ENCODE measurements around the gene AKAP11.

AKAP11 gene

DNA sequence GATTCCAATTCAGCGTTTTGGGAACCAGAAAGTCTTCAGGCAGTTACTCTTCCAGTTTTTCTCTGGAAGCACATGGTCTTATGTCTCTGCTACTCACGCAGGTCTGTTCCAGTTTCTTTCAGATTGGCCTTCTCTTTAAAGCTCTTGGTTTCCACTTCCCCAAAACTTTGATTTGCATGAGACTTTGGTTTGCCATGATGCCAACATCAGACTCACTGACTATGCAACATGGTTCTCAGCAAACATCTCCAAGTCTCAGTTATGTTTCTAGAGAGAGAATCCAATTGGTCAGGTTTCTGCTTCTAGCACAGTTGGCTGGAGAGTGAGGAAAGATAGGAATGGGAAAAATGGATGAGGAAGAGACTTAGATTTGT, 3.1 kb downstream of the AKAP11 start:
- no peak for DNase-seq (ENCODE audit: low read depth)

DNA sequence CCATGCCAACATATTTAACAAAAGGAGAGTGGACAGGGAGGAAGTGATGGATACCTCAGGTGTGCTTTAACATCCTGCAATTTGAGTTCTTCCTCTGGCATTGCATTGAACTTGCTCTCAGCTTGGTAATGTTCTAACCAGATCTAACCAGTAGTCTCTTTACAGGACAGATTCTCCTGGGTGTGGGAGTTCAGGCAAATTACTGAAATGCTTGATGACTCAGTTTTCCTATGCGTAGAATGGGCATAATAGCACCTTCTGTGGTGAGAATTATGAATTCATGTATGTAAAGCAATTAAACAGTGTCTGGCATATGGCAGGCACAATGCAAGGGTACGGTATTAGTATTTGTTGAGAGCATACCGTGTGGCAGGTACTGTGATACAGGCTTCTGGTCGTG, 3.6 kb downstream of the AKAP11 start:
- no peak for DNase-seq (ENCODE audit: low read depth)

DNA sequence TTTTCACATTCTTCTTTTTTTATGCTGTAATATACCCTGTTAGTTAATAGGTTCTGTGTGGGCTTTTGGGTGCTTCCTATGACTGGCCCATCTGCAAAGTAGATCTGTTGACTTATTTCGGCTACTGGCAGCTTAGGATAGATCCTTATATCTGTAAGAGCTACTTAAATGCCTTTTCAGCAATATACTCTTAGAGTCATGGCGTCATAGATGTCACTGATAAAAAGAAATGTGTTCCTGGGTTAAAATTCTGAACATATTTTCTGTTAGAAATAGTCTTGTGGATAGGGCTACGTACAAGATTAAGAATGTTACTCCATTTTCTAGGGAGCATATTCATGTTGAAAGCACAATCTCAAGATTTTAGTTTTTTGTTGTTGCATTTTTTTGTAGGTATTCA, 4.7 kb downstream of the AKAP11 start:
- no peak for DNase-seq (ENCODE audit: low read depth)

DNA sequence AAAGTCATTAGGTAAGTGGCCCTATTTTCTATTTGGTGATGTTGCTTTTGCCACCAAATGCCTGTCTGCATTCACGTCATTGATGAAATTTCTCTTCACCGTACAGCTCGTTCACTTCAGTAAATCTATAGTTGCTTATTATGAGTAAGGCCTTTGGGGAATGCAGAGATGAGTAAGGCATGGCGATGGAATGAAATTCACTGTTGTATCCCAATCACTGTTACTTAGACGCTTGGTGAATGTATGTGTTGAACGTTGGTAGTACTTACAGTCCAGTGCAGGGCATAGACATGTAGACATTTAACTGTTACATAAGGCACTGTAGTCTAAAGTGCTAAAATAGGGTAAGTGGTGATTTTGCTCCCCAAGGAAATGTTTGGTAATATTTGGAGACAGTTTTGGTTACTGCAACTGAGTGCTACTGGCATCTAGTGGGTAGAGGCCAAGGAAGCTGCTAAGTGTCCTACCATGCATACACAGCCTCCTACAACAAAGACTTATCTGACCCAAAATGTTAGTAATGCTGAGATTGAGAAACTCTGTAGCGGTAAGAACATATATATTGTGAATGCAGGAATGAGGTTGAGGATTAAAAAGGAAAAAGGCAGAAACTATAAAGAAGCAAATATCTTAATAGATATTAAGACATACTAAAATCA, 5.8 kb downstream of the AKAP11 start:
- no peak for DNase-seq (ENCODE audit: low read depth)

DNA sequence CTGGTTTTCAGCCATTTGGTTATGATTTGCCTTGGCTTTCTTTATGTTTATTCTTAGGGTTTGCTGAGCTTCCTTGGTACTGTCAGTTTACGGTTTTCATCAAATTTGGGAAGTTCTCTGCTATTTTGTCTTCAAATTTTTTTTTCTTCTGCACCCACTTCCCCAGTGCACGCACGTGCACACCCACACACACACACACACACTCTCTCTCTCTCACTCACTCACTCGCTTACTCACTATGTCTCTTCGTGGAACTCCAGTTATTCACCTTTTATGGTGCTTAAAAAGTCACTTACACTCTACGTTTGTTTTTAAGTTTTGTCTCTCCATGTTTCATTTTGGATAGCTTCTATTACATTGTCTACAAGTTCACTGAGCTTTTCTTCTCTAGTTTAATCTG, 7.1 kb downstream of the AKAP11 start:
- no peak for DNase-seq (ENCODE audit: low read depth)

DNA sequence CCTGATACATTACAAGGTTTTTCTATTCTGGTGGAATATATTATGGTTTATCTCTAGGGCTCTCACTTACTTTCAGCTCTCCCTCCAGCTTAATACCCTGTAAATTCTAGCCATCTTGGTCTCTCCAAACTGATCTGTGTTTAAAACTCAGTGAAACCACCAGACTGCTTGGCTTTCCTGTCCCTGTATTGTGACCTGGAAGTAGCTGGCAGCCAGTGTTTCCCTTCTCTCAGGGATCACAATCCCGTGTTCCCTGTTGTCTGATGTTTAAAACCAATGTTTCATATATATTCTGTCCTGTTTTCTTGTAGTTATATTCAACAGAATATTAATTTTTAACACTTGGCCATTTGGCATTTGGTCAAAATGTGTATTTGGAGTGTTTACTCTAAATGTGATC, 8.0 kb downstream of the AKAP11 start:
- no peak for DNase-seq (ENCODE audit: low read depth)

DNA sequence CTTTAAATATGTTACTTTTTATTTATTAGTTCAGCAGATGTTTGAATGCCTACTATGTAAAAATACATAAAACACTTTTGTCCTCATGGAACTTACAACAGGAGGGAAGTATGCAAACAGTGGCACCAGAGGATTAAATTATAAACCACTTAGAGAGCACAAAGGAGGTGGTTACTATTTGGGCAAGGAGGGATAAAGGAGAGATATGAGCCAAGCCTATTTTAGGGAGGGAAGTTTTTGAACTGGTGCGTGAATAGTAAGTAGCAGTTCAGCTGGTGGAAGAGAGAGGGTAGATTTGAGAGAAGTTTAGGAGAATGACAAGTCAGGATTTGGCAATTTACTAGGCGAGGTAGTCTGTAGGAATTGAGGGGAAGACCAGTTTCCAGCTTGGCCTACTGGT, 8.6 kb downstream of the AKAP11 start:
- DNase-seq (ENCODE audit: low read depth) = no peak

DNA sequence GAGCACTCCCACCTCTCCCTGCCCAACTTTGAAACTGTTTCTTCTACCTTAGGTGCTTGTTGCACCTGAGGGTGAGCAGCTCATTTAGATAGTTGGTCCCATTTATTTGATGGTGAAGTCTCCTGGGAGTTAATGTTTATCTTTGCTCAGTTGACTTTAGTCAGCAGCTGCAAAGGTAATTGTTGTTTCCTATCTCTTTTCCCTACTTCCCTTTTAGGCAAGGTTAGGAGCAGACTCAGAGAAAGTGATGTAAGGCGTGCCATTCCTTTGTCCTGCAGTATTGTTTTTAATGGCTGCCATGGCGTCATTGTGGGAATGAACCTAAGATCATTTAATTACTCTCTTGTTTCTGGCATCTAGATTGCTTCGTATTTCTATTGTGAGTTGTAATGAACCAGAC, 11.6 kb downstream of the AKAP11 start:
- DNase-seq (ENCODE audit: low read depth) = no peak

DNA sequence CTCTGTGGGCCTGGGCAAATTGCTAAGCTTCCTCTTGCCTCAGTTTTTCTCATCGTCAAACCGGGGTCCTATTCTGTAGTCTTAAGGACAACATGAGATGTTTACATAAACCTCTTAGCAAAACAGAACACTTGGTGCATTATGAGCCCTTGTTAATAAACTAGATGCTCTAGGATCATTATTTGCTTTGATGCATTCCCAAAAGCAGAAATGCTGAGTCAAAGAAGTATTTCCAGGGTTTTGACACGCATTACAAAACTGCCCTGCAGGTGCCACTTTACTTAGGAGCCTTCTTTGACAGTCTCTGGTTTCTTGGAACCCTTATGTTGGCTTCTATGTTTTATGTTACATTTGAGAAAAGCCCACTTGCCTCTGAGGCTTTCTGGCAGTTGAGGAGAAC, 12.1 kb downstream of the AKAP11 start:
- no peak for DNase-seq (ENCODE audit: low read depth)

DNA sequence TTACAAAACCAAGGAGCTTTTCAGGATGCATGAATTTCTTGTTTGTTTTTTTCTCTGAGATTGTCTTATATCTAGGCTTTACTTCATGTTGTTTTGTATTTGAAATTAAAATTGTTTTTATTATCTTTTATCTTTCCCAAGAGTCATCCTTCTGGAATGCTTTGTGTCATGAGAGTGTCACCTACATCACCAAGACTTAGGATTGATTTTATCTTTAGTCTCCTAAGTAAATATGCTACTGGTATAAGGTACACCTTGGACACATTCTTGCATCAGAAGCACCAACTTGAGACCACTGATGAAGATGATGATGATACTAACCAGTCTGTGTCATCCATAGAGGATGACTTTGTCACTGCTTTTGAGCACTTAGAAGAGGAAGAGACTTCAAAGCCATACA, 26.4 kb downstream of the AKAP11 start:
- no peak for DNase-seq (ENCODE audit: low read depth)

DNA sequence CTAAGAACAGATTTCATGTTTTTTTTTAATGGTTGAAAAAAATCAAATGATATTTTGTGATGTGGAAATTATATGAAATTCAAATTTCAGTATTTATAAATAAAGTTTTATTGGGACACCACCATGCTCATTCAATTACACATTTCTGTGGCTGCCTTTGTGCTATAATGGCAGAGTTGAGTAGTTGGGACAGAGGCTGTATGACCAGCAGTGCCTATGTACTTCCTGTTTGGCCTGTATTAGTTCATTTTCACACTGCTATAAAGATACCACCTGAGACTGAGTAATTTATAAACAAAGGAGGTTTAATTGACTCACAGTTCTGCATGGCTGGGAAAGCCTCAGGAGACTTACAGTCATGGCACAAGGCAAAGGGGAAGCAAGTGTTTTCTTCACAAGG, 33.6 kb downstream of the AKAP11 start:
- no peak for DNase-seq (ENCODE audit: low read depth)

DNA sequence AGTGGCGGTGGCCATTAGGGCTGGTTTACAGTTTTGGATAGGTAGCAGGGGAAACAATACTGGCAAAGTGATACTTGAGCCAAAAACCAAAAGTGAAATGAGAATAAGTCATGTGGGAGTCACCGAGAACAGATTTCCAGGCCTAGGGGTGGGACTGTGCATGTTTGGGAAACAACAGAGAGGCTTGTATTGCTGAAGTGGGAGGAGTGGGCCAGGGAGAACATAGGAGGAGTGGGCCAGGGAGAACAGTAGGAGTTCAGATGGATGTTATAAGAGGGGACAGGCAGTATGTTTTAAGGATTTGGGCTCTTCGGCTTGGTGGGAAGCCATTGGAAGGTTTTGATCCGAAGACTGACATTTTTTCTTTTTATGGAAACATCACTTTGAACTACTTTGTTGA, 35.5 kb downstream of the AKAP11 start:
- DNase-seq (ENCODE audit: low read depth) = no peak

DNA sequence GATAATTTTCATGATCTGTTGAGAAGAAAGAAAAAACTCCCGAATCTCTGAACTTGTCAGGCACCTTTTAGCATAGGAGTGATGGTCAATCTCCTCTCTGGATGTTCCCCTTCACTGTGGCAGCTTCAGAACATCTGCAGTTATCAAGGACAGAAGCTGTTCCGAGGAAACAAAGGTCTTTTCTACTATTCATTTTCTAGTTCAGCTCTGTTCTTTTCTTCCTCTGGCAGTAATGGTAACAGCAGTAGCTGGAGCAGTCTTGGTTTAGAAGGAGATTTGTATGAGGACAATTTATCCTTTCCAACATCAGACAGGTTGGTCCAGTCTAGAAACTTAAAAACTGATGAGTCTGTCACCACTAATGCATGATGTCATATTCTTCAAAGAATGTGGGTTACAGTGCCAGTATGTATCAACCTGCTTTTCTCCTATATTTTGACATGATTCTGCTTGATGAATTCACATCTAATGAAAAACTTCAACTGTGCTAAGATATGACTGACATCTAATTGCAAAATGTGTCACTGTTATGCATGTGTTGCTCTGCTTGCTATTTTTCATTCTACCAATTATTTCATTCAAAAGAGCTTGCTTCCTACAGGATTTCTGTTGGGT, 41.0 kb downstream of the AKAP11 start:
- DNase-seq (ENCODE audit: low read depth) = no peak

DNA sequence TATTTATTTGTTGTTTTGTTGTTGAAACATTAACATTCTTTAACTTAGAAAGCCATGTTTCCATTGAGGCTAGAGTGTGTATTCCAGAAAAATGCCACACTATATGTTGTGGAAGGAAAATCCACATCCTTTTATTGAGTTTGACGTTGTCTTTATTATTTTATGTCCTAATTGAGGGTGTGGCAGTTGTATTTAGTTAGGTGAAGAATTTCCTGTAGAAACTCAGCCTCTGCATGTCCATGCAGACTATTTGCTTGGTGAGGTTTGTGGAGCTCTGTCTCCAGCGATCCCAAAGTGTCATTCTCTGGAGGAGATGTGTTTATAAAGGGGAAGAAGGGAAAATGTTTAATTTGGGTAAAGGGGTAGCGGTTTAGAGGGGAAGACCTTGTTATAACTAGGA, 46.6 kb downstream of the AKAP11 start:
- DNase-seq (ENCODE audit: low read depth) = no peak

DNA sequence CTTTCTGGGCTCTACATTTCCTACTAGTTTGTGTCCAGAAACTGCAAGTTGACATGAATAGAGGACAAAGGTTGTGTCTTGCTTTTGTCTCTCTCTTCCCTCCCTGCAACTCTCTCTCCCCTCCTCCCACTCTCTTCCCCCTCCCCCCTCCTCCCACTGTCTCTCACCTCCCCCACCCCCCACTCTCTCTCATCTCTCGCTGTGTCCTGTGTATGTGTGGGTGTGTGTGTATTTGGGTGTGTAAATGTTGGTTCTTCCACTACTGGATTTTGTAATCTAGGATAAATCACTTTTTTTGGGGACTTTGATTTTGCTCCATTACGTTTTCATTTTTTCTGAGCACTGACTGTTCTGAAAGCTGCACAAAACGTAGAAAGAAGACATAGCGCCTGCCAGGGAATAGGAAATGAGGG, 48.4 kb downstream of the AKAP11 start:
- no peak for DNase-seq (ENCODE audit: low read depth)

DNA sequence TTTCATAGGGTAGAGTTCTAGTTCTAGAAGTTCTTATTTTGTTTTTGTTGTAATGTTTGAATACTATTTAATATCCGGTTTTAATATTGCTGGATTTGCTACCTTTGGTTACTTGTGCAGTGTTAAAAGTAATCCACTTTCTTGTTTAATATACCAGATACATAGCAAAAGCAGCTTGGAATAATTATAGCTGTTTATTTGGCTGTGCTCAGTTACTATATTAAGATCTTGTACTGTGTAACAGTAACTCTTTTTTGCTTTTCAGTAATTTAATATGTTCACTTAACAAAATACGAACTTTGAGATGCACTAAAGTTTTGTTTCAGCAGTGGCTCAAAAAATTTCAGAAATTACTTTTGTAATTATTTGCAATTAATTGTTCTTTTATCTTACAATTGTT, 50.9 kb downstream of the AKAP11 start:
- DNase-seq (ENCODE audit: low read depth) = no peak

DNA sequence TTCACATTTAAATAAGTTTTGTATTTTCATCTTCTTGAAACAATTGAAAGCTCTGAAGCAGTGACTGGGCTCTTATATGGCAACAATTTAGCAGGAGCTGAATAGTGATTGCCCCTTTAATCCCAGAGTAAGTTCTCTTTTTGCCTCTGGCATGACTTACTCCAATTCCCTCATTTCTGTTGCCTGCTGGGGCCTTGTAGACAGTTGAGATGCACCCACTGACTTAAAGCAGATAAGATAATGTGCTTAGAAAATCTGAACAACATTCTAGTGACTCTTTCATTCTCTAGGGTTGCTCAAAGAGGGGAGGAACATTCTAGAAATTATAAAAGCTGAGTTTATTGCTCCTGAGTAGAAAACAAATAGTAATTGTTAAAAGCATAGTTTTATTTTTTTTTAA, 52.8 kb downstream of the AKAP11 start:
- no peak for DNase-seq (ENCODE audit: low read depth)

DNA sequence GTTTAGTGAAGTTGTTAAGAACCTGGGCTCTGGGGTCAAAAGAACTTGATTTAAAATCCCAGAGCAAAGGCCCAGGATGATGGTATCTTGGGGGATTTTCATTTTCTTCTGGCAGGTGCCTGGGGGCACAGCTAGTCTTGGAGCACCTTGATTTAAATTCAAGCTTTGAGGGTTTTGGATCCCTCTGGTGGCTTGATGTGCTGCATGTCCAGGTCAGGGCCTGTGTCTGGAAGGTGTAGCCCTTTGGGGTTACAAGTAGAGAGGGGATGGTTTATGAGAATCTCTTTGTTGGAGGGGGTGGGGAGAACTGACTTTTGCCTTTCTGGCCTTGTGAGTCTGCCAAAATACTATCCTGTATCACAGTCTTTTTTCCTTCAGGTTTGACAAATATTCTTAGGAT, 55.8 kb downstream of the AKAP11 start:
- no peak for DNase-seq (ENCODE audit: low read depth)

DNA sequence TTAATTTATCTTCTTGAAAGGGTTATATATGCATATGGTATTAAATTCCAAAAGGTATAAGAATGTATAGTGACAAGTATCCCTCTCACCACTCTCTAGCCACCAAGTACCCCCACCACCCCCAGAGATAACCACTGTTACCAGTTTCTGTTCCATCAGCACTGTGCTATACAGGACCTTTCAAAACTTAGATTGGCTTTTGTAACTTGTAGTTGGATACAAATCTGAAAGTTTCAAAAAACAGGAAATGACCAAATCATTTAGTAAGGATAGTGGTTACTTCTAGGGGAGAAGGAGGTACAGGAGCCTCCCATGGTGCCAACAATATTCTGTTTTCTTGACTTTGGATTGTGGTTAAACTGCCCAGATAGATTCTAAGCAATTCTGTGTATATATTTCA, 56.7 kb downstream of the AKAP11 start:
- DNase-seq (ENCODE audit: low read depth) = no peak

DNA sequence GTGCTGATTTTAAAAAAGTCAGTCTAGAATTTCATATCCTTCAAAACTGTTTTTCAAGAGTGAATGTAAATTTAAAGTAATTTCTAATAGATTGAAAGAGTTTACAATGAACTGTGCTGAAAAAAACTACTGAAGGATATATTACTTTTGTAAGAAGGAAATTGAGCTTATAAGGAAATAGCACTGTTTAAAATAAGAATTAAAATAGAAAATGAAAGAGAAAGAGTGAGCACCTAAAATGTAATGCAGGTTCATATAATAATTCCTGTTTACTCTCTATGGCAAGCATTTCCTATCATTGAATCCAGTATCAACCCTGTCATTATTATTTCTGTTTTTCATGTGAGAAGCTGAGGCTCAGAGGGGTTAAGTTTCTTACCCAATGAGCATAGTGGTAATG, 57.3 kb downstream of the AKAP11 start:
- DNase-seq (ENCODE audit: low read depth) = no peak

DNA sequence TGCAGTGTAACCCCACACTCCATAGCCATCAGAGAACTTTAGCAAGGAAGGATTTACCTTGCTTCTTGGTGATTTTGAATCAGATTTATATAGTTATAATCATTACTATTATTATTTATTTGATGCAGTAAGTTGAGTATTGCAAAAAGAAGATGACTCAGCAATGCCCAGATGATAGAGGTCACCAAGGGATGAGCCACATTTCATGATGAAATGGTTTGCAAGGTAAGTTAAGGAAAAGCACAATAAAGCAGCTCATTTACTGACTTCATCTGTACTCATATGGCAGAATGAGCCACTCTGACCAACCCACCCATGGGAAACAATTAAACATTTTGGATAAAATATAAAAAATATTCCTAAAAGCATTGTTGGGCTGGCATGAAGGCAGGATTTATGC, 59.1 kb downstream of the AKAP11 start:
- DNase-seq (ENCODE audit: low read depth) = no peak

DNA sequence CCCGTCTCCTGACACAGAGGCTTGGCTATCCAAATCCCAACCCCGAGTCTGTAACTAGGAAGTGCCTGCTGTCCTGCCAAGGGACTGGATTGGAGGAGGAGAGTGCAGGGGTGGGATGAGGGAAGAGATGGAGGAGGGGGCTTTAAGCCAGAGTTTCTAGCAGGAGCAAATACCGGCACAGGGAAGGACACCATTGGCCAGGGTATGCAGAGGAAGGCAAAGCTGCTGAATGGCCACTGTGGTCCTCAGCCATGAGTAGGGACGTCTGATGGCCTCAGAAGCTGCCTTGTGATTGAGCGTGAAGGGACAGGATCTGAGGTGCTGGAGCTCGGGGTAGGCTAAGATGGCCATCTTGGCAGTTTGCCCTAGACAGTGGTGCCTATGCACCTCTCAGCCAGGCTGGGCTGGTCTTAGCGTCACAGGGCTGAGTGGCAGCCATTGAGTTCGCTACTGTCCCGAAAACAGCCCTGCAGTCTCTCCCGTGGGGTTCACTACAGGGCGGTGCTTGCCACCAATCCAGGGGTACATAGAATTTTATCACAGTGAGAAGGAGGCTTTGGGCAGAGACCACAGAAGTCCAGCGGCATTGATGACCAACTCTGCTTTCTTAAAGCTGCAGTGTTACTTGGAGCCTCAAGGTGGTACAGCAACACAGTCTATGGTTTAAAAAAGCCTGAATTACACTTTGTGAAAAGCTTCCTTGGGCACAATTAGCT, 61.8 kb downstream of the AKAP11 start:
- DNase-seq (ENCODE audit: low read depth) = no peak

DNA sequence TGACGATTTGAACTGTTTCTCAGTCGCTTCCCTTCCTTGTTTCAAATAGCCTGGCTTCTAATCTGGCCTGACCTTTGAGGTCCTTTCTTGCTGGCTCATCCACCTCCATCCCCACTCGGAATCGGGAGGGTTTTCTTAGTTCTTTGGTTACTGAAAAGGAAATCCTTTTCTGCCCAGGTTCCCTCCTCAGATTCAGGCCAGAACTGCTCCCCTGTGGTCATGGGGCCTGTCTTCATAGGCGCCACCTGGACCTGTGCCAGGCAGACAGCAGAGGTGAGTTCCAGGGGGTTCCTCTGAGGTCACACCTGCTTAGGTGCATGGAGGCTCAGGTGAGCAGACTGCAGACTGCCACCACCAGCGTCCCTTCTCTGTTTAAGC, 62.4 kb downstream of the AKAP11 start:
- DNase-seq (ENCODE audit: low read depth) = no peak
